Stimulated activated CD8-positive, alpha-beta memory T cell treated with anti-CD3 and anti-CD28 coated beads, Interleukin-15, amount 100 ng/mL, for 4 hours (primary cell): Measurements from ENCODE around the gene ZNF536.
"Not testable (repeated sequence)": the region's sequence is repeated elsewhere in the genome, so short reads cannot be mapped to it uniquely, and the experiment has no call there.

ENCODE experiments used
- DNase-seq, 2 donors: peaks; one replicate each; pipeline ENCODE4 v3.0.0-alpha.2; 2020; ENCODE audit warnings: low read depth in 2 of 2

Gene ZNF536

GRCh38 chr19:30482956-30483355, 110.8 kb downstream of the ZNF536 start:
- DNase-seq: no peak

GRCh38 chr19:30486250-30486649, 114.1 kb downstream of the ZNF536 start:
- not testable (repeated sequence) for DNase-seq

GRCh38 chr19:30487178-30487577, 115.0 kb downstream of the ZNF536 start:
- no peak for DNase-seq

- no peak for DNase-seq
Observed at GRCh38 chr19:30488191-30488590, 116.0 kb downstream of the ZNF536 start.

DNA sequence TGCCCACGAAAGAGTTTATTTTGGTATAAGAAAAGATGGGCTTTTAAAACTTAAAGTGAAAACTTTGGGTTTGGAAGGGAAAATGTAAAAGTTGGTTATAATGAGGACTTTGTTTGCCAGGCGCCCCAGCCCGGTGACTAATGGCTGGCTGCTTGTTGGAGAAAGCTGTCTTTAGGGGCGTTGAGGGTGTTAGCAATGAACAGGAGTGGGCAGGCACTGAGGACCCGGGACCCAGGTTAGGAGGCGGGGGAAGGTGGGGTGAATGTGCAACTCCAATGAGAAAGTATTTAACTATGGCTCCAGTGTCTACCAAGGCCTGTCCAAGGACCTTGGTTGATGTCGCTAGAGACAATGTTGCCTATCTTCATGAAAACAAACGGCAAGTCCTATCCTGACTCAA, 118.6 kb downstream of the ZNF536 start:
- DNase-seq: no peak

DNA sequence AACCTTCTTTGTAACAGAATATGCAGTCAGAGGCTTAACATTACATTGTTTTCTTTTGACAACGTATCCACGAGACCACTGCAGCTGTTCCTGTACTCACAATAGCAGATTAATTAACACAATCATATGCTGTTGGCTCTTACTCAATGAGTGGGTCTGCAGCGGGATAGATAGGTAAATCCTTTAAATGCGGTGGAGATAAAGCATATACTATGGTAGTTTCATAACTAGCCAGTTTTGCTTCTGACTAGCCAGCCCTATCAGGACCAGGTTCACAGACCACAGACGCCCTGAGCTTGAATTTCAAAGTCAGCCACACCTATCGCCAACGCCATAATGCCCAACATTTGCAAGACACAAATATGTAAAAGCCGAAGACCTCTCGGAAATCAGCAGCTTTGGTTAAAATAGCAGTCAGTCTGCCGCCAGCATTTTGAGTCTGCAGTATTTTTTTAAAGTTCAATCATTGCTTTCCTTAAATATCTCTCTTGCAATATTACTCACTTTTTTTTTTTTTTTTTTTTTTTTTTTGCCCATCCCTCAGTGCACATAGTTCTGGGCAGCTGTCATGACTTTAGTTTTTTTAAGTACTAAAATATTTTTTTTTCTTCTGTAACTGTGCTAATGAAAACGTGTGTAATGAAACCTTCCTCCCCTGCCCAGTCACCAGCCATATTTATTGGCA, 120.5 kb downstream of the ZNF536 start:
- no peak for DNase-seq

DNA sequence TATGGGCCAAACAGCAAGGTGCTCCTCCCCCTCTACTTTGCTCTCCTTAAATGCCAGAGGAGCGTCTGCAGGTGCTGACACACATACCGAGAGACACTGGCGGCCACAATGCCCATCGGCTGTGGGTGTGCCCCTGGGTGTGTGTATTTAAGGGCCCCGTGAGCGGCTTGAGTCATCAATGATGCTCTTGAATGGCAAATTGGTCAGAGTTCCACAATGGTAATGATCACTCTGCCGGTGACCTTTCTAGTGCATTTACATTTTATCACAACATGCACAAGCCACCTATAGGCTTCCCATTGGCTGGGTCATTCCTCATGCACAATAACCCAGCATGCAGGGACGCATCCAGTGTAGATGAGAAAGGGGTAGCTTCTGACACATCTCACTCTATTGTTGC, 124.8 kb downstream of the ZNF536 start:
- DNase-seq: no peak

GRCh38 chr19:30498085-30498484, 125.9 kb downstream of the ZNF536 start:
- DNase-seq: not testable (repeated sequence)

DNA sequence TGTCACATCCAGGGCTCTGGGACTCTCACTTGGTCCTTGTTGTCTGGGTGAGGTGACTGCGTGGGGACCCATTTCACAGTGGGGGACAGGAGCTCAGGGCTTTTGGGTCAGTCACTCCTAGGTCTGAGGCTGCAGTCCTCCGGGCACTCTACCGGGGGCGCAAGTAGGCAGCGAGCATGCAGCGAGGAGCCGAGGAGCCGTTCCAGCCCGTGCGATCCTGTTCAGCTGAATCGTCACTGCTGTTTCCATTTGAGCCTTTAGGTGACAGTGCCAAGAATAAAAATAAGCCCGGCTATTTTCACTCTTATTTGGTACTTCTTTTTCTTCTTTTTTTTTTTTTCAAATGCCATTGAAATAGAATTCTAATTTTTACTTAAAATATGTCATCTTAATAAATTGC, 126.5 kb downstream of the ZNF536 start:
- no peak for DNase-seq

DNA sequence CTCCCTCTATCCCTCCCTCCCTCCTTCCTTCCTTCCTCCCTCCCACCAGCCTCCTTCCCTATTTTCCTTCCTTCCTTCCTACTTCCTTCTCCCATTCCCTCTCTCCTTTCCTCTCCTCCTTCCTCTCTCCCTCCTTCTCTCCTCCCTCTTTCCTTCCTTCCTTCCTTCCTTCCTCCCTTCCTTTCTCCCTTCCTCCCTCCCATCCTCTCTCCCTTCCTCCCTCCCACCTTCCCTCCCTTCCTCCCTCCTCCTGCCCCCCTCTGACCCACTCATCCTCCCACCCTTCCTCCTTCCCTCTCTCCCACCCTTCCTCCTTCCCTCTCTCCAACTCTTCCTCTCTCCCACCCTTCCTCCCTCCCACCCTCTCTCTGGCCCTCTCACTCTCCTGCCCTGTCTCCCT, 132.1 kb downstream of the ZNF536 start:
- no peak for DNase-seq

- DNase-seq: no peak
Observed at GRCh38 chr19:30512176-30513081, 140.2 kb downstream of the ZNF536 start.

DNA sequence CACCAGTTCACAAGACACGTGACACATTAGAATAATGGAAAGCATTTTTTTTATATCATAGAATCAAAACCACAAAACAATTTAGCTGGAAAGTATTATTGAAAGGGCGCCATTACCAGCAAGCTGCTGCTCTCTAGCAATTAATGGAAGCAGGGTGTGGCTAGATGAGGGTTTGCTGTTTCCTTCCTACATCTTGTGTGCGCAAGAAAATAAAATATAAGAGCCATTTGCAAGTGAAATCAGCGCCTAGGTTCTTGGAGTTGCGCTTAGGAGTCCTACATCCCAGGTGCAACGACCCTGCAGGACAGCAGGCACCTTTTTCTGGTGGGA, 140.9 kb downstream of the ZNF536 start:
- DNase-seq: no peak

DNA sequence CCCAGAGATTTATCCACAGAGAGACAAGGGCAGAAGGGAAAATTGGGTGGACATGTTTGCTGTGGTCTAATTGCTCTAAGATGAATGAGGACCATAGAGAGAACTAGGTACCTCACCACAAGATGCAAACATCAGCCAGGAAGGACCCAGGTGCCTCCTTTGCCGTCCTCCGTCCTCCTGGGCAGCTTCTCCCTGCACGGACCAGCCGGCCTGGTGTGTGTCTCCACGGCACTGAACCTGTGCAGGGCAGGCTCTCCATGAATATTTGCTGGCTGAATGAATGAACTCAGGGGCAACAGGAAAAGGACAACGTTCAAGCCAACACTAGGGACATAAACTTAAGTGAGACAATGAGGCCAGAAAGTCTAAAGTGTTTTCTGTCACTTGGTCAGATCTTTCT, 143.9 kb downstream of the ZNF536 start:
- no peak for DNase-seq

GRCh38 chr19:30516531-30516930, 144.3 kb downstream of the ZNF536 start:
- DNase-seq: no peak

- DNase-seq: no peak
Observed at GRCh38 chr19:30518965-30519606, 146.9 kb downstream of the ZNF536 start.

DNA sequence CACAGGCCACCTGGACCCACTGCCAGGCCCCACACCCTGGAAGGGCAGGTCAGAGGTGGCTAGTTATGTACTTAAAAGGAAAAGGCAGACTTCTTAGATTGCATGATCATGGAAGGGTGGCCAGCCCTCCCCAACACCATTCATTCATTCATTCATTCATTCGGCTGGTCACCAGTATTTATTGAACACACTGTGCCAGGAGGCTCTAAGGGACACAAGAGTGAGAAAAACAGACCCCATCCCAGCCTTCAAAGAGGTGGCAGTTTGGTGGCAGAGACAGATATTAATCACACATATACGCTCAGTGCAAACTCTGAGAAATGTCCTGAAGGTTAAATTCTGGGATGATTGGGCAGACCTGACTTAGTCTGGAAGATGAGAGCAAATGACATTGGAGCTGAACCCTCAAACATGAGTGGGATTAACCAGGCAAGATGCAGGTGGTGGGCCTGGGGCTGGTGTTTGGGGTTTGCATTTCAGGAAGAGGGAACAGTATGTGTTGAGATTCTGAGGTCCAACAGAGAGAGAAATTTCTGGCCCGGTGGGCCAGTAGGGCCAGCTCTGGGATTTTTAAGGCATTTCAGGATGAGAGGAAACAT, 147.5 kb downstream of the ZNF536 start:
- DNase-seq: no peak

- no peak for DNase-seq
Observed at GRCh38 chr19:30520735-30521479, 148.7 kb downstream of the ZNF536 start.

GRCh38 chr19:30521937-30522336, 149.8 kb downstream of the ZNF536 start:
- no peak for DNase-seq

DNA sequence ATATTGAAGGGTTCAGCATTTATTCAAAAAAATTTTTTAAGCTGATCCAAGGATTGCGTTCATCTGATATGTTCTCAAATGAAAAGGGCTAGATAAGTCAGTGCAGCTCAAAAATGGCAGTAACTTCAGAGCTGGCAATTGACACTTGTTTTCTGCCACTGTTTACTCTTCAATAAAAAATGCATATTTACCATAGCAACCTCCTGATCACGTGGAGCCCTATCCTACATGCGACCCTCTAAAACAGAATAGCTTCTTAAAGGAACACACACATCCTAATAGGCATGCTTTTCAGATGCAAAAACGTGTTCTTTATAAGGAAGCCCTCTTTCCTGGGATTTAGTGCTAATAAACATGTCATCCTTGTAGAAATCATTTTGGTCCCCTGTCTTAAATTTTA, 150.2 kb downstream of the ZNF536 start:
- no peak for DNase-seq

- no peak for DNase-seq
Observed at GRCh38 chr19:30523791-30524190, 151.6 kb downstream of the ZNF536 start.

DNA sequence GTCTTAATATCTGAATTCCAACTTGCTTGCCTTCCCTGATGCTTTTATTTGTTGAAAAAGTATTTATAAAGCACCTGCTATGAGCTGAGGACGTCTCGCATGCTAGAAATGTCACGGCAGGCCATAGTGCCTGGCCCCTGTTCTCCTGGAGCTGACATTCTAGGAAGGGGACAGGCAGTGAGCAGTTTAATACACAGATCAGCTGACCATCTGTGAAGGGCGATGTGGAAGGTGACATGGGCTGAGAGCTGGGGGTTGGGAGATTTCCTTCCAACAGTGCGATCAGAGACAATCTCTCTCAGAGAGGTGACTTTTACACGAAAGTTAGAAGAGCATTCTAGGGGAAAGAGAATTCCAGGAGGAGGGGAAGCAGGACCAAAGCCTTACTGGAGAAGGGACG, 153.2 kb downstream of the ZNF536 start:
- no peak for DNase-seq

- DNase-seq: no peak
Observed at GRCh38 chr19:30528919-30529318, 156.7 kb downstream of the ZNF536 start.
